SIG-M5 (cell line): ENCODE measurements around the gene ROR2.

Source experiments
- DNase-seq: peaks from one replicate; lab custom pipeline; 2025; lab: John Stamatoyannopoulos, UW

ROR2 gene

DNA sequence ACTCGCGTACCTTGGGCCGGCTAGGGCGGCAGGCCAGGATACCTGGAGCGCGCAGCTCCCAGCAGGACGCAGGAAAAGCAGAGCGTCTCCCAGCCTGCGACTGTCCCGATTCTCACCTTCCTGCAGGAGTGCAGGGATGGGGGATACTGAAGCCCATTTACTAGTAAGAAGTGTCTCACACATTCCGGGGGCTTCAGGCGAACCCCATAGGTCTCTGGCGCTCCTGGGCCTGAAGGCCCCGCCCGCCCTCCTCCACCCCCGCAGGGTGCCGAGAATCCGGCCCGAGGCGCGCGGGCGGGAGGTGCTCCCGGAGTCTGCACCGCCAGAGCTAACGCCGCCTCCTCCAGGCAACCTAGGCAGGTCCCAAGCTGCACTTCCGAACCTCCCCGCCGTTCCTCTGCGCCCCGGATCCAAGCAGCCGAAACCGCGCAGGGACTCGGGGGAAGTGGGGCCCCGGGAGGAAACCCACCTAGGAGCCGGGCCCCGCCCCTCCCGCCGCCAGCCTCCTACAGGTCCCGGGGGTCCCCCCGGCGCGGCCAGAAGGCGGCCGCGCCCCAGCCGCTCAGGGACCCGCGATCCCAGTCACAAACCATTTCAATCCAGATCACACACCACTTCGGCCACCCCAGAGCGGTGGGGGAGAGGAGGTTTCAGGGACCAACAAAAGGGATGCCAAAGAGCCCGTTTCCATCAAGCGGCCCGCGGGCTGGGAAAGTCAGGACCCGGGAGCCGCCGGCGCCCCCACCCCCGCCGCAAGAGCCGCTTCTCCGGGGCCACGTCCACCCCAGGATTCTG, 1.2 kb downstream of the ROR2 start:
- DNase-seq = no peak

DNA sequence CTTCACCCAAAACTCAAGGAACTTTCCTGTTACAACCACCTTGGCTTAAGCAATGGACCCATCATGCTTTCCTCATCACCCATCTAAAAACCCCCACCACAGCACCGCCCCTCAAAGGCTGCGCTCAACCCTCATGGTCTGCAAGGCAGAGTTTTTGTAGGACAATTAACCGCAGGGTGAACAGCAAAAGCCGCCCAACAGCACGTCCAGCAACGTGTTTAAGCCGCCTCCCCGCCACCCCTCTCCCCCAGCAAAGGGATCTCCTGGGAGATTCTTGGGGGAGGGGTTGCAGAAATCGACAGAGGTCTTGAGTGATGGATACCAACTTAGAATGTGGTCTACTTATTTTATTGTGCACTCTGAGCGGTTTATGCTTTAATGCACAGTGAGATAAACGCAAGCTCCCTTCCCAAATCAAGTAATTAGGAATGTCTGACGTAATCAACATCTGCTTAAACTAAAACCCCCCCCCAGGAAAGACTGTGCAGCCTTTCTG, 1.9 kb downstream of the ROR2 start:
- DNase-seq = no peak

DNA sequence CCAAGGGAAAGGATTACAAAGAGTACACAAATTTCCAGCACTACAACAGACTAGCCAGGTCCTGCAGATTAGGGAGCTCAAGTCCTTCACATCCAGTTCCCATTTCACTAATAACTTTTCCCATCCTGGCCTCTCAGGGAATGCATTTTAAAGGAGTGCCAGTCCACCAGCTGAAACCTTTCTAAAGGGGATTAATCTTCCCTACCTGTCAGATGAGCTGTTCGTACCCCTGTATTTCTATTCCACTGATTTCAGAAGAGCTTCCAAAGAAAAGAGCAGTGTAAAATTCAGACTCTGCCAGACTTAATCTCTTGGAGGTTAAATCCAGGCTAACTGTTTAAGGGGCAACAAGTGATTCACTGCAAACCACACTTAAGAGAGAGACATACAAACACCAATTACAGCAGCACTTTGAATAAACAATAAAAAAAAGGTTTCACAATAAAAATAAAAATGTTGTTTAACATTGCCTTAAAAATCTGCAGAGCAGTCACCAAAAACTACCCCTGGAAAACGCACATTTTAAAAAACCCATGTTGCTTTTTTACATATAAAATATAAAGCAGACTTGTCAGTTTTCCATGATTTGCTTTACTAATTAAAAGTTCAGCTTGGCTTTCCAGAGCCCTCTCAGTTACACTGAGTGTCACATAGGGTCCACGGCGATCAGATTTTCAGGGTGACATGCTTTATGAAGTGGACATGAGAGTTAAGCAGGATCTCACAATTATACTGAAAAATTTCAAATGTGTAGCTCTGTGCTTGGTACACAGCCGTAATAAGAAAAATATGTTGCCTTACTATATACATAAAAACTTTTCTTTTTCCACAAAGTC, 3.2 kb downstream of the ROR2 start:
- DNase-seq = no peak

DNA sequence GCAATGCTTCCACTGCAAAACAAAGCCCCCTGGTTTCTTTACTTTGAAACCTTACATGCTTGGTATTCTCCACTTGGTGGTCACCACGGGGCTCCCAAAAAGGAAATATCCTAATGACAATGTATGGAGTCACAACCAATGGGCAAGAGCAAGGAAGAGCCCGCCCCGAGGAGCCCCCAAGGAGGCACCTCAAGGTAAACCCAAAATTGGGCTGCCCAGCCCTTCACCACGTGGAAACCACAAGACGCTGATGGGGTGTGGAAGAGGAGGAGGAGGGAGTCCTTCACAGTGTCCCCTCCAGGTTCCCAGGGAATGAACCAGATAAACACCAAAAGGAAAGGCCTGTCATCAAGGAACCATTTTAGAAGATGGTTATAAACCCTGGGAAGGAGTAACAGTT, 3.8 kb downstream of the ROR2 start:
- DNase-seq = no peak

DNA sequence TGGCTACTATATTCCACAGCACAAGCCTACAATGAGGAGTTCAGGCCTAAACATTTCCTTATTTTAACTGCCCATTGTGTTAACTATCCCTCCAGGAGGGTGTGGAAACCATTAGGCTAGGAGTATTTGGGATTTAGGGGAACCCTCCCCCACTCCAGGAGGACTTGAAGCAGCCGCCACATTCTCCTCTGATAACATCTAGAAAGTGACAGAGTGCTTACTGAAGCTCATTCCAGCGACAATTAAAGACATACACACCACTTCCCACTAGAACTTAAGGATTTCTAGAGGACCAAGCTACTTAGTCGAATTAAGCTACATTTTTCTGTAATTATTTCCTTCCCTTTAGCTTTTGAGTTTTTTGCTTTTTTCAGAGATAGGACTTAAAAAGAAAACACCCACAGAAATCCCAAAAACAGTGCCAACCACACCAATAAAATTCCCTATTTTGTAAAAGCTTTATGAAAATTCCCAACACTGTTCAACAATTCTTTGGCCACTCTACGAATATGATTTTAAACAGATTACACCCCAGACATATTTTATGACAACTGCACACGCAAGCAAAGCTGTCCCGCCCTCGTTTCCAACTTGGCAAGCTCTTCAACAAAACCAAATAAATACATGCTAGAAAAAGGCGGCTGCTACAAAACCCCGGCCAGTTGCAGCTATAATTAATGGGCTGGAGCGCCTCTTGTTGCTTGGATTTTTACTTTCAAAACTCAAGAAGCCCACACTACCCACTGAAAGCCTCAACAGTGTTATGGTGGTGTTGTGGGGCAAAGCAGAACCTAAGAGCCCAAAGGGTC, 4.5 kb downstream of the ROR2 start:
- DNase-seq = no peak

DNA sequence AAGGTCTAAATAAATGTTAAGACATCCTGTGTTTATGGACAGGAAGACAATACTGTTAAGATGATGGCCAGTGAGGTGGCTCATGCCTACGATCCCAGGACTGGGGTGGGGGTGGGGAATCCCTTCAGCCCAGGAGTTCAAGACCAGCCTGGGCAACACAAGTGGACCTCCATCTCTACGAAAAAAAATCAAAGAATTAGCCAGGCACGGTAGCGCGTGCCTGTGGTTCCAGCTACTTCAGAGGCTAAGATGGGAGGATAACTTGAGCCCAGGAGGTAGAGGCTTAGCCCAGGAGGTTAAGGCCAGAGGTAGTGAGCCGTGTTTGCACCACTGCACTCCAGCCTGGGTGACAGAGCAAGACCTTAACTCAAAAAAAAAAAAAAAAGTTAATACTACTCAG, 5.3 kb downstream of the ROR2 start:
- DNase-seq = no peak

DNA sequence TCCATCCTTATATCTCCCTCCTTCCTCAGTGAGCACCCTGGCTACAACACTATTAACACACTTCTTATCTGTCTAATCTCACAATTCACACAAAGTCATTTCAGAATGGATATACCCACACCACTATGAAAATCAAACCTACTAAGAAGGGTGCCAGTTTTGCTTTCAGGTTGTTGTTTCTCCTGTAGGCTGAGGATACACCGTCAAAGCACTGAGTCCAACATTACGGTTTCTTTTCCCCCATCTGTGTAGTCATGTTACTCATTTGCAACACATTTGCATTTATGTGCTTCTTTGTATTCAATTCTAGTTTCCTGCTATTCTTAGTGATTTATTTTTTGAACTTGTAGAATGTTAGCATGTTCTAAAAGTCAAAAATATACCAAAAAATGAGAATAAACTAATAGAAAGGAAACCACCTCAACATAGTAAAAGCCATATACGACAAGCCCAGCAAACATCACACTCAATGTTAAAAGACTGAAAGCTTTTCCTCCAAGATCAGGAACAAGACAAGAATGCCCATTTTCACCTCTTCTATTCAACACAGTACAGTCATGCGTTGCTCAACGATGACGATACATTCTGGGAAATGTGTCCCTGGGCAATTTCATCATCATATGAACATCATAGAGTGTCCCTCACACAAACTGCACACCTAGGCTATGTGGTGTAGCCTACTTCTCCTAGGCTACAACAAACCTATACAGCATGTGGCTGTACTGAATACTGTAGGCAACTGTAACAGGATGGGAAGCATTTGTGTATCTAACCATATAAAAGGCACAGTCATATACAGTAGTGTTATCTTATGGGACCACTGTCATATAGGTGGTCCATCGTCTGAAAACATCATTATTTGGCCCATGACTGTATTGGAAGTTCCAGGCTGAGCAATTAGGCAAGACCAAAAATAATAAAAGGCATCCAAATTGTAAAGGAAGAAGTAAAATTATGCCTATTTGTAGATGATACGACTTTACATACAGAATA, 6.3 kb downstream of the ROR2 start:
- no peak for DNase-seq

DNA sequence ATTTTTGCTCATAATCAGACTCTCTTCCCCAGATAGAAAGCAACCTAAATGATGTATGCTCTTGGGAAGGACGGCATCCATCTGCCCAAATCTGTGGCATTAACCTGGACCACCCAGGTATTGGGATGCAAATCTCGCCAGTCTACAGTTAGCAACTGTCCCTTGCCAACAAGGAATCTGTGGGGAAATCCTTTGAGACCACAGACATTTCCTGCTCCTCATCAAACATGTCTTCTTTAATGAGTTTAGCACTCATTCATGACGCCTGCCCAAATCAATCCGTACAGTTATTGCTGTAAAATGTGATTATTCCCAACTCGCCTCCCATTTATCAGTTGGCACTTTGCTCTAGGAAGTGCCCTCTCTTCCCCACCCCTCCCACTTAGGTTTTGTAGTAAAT, 7.8 kb downstream of the ROR2 start:
- no peak for DNase-seq

DNA sequence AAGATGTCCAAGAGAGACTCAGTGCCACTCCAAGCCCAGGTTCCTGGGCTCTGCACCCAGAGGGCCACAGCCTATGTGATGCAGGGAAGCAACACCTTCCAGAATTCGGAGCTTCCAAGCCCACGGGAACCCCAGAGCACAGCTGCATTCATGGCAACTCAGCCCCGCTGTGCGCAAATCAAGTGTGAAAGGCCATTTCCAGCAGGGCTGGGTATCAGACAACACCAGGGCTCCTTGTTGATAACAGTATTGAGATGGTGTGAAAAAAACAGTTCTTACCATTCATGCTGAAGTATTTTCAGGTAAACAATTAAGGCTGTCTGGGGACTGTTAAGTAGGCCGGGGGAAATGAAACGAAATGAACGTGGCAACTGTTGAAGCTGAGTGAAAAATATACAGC, 10.1 kb downstream of the ROR2 start:
- DNase-seq = no peak

DNA sequence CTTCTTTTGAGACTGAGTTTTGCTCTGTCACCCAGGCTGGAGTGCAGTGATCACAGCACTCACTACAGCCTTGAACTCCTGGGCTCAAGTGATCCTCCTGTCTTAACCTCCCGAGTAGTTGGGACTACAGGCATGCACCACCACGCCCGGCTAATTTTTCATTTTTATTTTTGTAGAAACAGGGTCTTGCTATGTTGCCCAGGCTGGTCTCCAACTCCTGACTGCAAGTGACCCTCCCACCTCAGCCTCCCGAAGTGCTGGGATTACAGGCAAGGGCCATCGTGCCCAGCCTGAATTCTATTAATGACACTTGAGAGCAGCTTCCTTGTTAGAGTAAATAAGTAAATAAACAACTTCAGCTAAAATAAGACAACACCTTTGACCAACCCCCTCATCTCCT, 12.3 kb downstream of the ROR2 start:
- DNase-seq = no peak

DNA sequence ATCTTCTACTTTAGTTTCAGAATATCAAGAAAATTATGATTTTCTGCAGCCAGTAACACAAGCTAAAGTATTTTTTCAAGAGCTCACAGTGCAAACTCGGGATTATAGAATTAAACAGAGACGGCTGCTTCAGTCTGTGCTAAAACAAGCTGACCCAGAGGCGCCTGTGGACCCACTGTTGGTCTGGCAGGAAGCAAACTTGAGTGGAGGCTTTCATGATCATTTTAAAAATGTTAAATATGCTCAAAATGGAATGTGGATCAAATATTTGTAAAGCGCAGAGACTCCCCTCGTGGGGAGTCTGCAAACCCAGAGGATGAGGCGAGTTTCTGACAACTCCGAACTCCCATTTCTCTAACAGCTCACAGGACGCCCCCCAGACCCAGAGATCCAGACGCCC, 13.0 kb downstream of the ROR2 start:
- DNase-seq = no peak

DNA sequence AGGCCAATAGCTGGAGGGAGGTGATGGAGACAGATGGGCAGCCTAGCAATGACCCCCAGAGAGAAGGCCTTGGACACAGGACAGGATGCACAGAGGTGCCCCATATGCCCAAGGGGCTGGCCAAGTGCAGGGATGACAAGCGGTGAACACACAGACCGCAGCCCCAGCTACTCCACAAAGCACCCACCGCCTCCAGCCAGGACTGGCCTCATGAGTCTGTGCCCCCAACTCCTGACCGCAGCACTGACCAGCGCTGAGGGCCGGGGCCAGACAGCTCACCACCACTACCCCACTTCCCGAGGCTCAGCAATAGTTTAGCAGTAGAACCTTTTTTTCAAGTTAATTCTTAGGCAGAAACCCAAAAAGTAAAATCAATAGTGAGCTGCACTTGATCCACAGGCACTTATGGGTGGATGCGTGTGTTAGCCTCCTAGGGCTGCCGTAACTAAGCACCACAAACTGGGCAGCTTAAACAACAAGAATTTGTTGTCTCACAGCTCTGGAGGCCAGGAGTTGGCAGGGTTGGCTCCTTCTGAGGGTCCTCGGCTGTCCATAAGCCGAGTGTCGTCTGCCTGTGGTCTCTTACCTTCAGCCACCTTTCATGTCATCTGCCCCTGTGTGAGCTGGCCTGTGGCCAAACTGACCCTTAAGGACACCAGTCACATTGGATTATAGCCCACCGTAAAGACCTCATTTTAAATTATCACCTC, 14.1 kb downstream of the ROR2 start:
- no peak for DNase-seq

DNA sequence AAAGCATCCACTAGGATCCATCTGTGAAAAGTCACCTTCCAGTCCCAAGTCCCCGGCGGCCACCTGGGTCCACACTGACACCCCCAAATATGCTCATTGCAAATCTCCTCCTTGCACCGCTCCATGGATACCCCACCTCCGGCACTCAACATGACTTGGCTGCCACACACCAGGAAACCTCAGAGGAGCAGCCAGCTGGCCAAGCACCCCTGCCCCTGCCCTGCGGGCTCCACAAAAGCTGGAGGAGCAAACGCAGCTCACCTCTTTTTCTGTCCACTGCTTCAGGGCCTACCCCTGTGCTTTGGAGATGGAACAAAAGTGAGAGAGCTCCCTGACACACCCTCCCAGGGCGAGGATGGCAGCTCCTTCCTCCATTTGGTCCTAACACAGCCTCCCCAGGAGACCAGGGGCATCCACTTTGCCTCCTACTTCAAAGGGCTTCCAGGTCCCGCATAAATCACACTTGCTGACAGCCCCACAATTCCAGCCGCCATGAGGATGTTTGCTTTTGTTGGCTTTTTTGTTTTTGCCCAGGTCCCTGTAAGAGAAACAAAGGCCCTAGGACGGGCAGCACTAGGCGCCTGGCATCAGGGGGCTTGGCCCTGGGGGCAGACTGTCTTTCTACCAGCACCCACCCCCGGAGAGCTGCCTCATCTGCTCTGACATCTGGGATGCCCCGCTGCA, 14.8 kb downstream of the ROR2 start:
- DNase-seq = no peak

DNA sequence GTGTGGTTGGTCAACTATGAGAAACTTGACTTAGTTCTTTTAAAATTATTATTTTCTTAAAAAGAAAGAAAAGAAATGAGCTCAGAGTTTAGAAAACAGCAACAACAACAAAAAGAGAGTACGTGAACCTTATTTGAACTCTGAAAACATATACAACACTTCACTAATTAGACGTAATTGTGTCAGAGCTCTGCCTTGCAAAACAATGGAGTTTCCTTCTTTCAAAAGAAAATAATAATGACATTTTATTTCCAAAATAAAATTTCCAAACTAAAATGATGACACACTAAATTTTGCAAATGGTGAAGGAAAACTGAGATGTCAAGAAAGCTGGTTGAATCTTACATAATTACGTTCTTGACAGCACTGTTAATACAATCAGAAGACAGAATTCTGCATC, 15.4 kb downstream of the ROR2 start:
- no peak for DNase-seq

DNA sequence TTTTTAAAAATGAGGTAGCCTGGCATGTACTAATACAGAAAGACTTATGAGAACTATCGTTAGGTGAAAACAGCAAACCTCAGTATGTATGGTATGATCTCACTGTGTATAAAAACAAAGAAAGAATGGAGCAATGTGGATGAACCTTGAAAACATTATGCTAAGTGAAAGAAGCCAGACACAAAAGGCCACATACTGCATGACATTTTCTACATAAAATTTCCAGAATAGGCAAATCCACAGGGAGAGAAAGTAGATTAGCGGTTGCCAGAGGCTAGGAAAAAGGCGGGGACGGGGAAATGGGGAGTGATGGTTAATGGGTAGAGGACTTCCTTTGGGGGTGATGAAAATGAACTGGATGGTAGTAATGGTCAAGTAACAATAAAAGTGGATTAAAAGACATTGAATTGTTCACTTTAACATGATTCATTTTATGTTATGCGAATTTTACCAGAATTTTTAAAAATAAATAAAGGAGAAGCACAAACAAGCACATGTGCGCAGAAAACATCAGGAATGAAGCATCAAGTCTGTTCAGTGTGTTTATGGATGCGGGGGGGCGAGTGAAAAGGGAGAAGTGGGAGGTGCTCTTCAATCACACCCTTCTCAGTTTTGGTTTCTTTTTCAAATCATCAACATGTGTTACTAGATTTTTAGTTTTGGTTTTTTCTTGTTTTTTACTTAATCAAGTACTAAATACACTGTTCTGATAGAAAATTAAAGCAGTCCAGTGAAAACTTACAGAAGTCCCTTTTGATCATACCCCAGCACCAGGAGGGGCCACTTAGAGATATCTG, 16.3 kb downstream of the ROR2 start:
- DNase-seq = no peak

DNA sequence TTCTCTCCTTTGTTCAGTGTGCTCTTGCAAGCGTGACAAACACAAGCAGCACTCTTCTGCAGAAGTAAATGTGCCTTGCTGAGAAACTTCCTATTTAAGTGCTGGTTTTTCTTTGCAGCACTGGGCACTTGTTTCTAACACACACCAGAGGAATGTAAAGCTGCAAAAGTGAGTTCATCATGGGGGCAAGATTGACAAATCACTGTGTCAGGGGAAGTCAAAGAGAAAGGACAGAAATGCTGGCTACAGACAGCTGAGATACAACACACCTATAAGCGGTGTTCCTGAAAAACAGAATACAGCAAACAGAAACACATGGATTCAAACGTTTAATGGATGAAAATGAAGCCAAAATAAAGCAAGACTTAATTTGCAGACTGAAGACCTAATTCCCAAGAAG, 19.6 kb downstream of the ROR2 start:
- DNase-seq = no peak

DNA sequence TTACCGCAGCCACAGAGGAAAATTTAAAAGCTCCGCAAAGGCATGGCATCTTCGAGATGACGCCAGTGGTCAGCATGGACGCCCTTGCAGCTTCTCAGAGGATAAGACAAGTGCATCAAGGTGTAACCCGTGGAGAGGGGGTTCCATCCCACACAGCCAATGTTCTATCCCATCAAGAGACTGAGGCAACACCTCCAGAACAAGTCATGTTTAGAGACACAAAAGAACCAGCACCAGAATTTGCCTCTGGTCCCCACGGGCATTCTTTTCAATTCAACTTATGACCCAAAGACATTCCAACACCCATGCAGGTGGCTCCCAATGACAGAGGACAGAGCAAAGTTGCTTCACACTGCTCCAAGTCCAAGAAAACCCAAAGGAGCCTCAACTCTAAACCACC, 20.7 kb downstream of the ROR2 start:
- no peak for DNase-seq

DNA sequence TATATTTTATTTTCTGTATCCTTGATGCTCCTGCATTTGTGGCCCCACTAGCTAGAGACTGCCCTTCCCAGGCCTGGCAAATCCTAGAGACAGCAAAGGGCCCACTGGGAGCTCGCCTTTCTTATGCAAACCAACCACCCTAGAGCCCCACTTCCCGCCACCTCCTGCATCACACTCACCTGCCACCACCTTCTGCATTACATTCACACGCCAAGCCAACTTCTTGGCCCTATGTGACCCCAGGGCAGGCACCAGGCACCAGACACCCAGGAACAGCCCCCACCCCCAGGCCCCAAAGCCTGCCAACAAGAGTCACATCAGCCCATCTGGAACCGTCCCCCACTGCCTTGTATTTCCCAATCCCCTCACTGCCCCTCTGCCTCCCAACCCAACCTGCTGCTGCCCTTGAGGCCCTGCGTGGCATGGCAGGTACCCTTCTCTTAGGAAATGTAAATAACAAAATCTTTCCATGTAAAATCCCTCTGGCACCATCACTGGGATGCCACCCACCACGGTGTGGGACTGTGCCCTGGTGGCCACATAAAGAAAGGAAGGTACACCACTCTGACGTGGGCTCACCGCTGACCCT, 22.0 kb downstream of the ROR2 start:
- no peak for DNase-seq

DNA sequence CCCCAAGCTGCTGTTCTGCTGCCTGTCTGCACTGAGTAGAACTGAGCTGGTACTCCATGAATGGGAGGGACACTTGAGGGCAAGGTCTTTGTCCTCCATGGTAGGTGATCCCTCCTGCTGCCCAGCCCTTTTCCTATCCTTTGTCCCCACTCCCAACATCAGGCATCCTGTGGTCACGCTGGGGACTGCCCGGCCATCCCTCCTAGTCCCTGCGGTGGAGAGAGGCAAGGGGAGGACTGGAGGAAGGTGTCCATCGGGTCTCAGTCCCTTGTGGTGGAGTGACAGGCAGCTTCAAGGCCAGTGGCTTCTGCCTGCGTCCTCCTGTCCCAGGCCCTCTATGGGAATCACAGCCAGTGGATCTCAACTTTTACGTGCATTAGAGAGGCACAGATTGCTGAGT, 25.9 kb downstream of the ROR2 start:
- DNase-seq = no peak
